ENCODE data around the gene WBP4.

DNA sequence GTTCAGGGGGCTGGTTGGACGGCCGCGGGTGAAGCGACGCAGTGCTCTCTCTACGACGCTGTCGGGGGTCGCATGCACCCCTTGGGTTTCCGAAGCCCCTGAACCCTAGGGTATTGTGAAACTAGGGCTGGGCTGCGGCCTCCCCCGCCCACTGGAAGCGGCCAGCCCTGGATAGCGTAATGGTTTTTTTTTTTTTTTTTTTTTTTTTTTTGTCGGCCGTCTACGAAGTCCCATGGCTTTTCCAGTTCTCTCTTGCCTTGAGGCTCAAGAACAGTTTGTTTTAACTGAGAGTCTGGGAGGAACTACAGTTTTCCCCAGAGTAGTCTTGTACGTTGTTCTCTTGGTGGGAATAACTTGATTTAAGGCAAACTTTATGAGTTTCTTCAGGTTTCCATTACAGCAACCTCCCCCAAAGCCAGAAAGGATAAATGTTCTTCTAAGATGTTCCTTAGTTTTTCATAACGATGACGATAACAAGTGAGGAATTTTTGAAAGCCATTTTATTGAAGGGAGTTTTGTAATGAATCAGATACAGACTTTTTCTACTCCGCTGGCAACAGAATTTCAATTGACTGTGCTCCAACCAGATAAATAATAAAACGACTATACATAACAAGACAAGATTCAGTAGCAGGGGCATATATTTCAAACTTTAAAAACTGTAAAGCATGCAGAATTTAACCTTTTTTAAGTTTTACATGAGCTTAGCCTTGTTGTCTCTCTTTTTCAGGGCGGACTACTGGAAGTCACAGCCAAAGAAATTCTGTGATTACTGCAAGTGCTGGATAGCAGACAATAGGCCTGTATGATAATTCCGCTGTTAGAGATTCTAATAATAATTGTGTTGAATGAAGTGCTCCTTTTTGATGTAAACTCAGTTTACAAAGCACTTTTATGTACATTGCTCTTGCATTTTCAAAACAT is 867 bp downstream of the WBP4 start:
- no peak for TF ChIP-seq GATA2 (IDR thresholded peaks at IDR 0.05; ENCODE audit: low read depth, low read length)
- no peak for TF ChIP-seq GATA3 (IDR thresholded peaks at IDR 0.05; ENCODE audit: low read depth, low read length)
